ENCODE measurements around the gene CCDC33.

The CCDC33 gene

GRCh38 chr15:74383286-74383685 lies 147.2 kb downstream of the CCDC33 start:
- TF ChIP-seq CTCF (IDR thresholded peaks at IDR 0.05) (no peak), ZFX (IDR thresholded peaks at IDR 0.05; ENCODE audit: borderline replicate concordance) (no peak)
- no peak overlapping the region for H3K27ac ChIP-seq

DNA sequence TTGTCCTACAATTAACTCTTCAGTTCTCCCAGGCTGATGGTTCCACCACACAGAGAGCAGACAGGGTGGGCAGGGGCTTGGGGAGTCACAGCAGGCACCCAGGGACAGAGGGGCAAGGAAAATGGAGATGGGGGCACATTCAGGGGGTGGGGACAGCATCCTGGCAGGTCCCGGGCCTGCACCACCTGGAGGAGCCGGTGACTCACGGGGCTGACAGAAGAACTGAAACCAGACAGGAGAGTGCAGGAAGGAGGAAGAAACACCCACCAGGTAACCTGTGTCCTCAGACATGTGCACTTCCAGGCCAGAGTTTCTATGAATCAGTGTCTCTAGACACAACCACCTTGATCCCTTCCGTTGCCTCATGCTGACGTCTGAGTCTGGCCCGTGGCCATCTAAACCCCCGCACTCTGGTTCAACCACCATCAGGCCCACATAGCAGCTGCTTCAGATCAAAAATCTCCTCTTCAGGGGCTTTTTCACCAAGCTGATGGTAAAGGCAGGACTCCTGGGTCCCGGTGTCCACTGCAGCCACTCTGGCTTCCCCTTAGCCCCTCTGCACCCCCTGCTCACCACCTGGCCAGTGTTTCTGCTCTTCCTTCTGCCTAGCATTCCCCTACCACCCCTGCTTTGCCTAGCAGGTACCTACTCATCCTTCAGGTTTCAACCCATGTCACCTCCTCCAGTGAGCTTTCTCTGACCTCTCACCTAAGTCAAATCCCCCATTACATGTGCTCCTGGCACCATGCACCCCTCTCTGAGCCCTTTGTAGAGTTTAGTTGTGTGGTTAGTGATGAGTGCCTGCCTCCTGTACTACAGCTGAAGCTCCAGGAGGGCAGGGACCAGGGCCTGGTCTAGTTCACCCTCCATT lies 147.8 kb downstream of the CCDC33 start:
- TF ChIP-seq ZFX (IDR thresholded peaks at IDR 0.05; ENCODE audit: borderline replicate concordance) (no peak), CTCF (IDR thresholded peaks at IDR 0.05) (no peak)

GRCh38 chr15:74384566-74384880 lies 148.4 kb downstream of the CCDC33 start:
- no peak for TF ChIP-seq ZFX (IDR thresholded peaks at IDR 0.05; ENCODE audit: borderline replicate concordance)
- H3K27ac ChIP-seq = no peak overlapping the region

More for the DNA sequence above, 147.8 kb downstream of the CCDC33 start:
- no peak overlapping the region for H3K27ac ChIP-seq

DNA sequence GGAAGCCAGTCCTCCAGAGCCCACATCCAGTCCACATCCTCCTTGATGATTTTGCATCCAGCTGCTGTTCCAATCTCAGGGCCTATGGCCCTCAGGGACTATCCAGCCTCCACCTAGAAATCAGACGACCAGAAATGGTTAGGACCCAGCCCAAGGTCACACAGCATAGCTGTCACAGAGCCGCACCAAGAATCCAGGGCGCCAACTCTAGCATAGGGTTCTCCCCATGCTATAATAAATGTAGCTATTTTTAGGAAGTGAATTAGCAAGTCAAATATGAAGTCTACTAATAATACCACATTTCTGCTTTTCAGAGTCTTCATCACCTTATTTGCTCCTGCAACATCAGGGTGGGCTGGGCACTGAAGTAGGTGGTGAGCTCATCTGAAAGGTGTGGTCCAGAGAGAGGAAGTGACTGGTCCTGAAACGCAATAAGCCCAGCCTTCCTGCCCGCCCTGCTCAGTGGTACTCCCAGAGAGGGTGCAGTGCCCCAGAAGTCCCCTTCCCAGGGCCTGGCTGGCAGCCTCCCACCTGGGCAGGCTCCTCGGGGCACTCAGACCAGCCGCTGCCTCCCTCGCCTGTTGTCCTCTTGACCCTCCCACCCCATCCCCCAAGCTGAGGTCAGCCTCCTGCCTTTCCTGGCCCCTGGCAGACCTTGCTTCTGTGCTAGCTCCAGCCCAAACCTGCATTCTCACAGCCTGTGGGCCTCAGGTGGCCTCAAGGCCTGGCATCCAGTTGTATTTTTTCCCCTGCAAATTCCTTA lies 148.9 kb downstream of the CCDC33 start:
- no peak overlapping the region for H3K27ac ChIP-seq
- TF ChIP-seq ZFX (IDR thresholded peaks at IDR 0.05; ENCODE audit: borderline replicate concordance) (no peak), CTCF (IDR thresholded peaks at IDR 0.05) (no peak)

DNA sequence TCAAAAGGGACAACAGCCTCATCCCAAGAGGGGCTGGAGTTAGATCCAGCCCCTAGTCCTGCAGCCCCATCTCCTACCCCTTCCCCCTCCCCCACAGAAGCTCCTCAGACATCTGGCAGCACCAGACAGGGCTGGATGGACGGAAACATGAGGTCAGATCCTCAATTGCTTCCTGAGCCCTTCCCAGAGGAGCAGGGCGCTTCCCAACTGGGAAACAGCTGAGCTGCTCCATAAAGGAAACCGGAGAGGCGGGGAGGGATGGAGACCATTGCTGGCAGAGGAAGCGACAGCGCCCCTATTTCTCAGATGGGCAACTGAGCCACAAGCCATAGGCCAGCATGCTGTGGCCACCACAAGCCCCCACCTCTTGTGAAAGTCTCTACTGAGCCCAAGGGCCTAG lies 149.6 kb downstream of the CCDC33 start:
- no peak for TF ChIP-seq ZFX (IDR thresholded peaks at IDR 0.05; ENCODE audit: borderline replicate concordance)
- TF ChIP-seq CTCF (IDR thresholded peaks at IDR 0.05) = no peak
- no peak overlapping the region for H3K27ac ChIP-seq
